GM23248 (cell line): ENCODE data around the gene SLC6A20.

Experiments
- EZH2 ChIP-seq: fragments of 200-600 bp; sonication (generic); IDR thresholded peaks from 2 replicates; pipeline ENCODE4 v1.6.1; 2018; ENCODE audit warnings: antibody characterized with exemption, mild to moderate bottlenecking; ENCODE audit not compliant: insufficient read depth, poor library complexity, severe bottlenecking
- EZH2phosphoT487 ChIP-seq: fragments of 200-600 bp; sonication (generic); IDR thresholded peaks from 2 replicates; pipeline ENCODE4 v1.6.1; 2018; ENCODE audit warnings: antibody characterized with exemption, moderate library complexity, mild to moderate bottlenecking, low read depth; ENCODE audit not compliant: insufficient read depth

- TF ChIP-seq EZH2 (peak; percentile 88), EZH2phosphoT487 (no peak)
Measured at GRCh38 chr3:45795509-45795881, 841 bp downstream of the SLC6A20 start.
